Panc1 (cell line): Measurements from ENCODE around the gene FRK. TPM values are rescaled to one million over a fixed set of nuclear protein-coding genes. Genes with fewer than 3 reads are reported as not detected.

Experiments used
- ATAC-seq: fragments of 200-7000 bp; cut with Tn5 transposase; 2 replicates; pipeline ENCODE4 v1.9.1; 2020; ENCODE audit warnings: mild to moderate bottlenecking, moderate library complexity
- BruUV-seq: library from RNA; stranded (reverse); fragments of 400-500 nt; replicated peaks from 2 replicates; lab custom pipeline; 2021; lab: Mats Ljungman, UMichigan
- CTCF ChIA-PET: fragments of 300-600 bp; sonication (Branson Sonifier 250); formaldehyde crosslinking; loops from one replicate; lab custom pipeline; 2022; ENCODE audit warnings: antibody characterized with exemption; lab: Charles Lee
- POLR2A ChIA-PET: fragments of 300-600 bp; sonication (Branson Sonifier 250); formaldehyde crosslinking; loops from one replicate; lab custom pipeline; 2022; ENCODE audit warnings: antibody characterized with exemption; lab: Charles Lee
- DNase-seq: peaks from one replicate; pipeline ENCODE4 v3.0.0-alpha.2; 2010; ENCODE audit warnings: low read depth, low spot score
- H3K27ac ChIP-seq: 2 replicates; pipeline ENCODE4 v1.5.1; 2011; ENCODE audit warnings: mild to moderate bottlenecking, low read length, inconsistent platforms
- H3K27me3 ChIP-seq: fragments of 200-500 bp; sonication (Bioruptor generic); 2 replicates; pipeline ENCODE4 v1.6.0; 2014; ENCODE audit warnings: low read length, inconsistent platforms; ENCODE audit not compliant: control insufficient read depth, insufficient read depth
- H3K36me3 ChIP-seq: fragments of 200-500 bp; sonication (Bioruptor generic); 2 replicates; pipeline ENCODE4 v1.5.1; 2014; ENCODE audit warnings: inconsistent platforms, mild to moderate bottlenecking, low read length, moderate library complexity; ENCODE audit not compliant: control insufficient read depth, insufficient read depth
- H3K4me1 ChIP-seq: 2 replicates; pipeline ENCODE4 v1.5.1; 2011; ENCODE audit warnings: inconsistent platforms, mild to moderate bottlenecking, low read length, moderate library complexity; ENCODE audit not compliant: control insufficient read depth, insufficient read depth
- H3K4me3 ChIP-seq, 2 experiments: 2 replicates each; pipeline ENCODE4 v1.5.1; 2011 to 2012; ENCODE audit warnings: low read depth in 2 of 2, low read length in 2 of 2, mild to moderate bottlenecking in 2 of 2, inconsistent platforms in 1 of 2, moderate library complexity in 1 of 2
- H3K9me3 ChIP-seq: fragments of 200-500 bp; sonication (Bioruptor generic); 2 replicates; pipeline ENCODE4 v1.5.1; 2014; ENCODE audit warnings: low read depth, mild to moderate bottlenecking, inconsistent platforms, low read length, moderate library complexity; ENCODE audit not compliant: control insufficient read depth, insufficient read depth
- CTCF ChIP-seq: fragments of 450-650 bp; IDR thresholded peaks from 2 replicates; pipeline ENCODE4 v1.5.1; 2017; ENCODE audit warnings: mild to moderate bottlenecking
- POLR2AphosphoS5 ChIP-seq: IDR thresholded peaks from 2 replicates; pipeline ENCODE4 v1.6.1; 2012; ENCODE audit warnings: mild to moderate bottlenecking, low read depth, low read length, moderate library complexity
- REST ChIP-seq, 2 experiments: IDR thresholded peaks; 2 replicates each; pipeline ENCODE4 v1.6.1; 2011 to 2012; ENCODE audit warnings: low read depth in 2 of 2, control low read depth in 1 of 2, low read length in 1 of 2, mild to moderate bottlenecking in 1 of 2, moderate library complexity in 1 of 2; ENCODE audit not compliant: insufficient read depth in 1 of 2
- SIN3A ChIP-seq: IDR thresholded peaks from 2 replicates; pipeline ENCODE4 v1.6.1; 2012; ENCODE audit warnings: low read depth, mild to moderate bottlenecking, low read length, moderate library complexity, borderline replicate concordance; ENCODE audit not compliant: insufficient read depth
- TCF7L2 ChIP-seq: IDR thresholded peaks from 2 replicates; pipeline ENCODE4 v1.6.1; 2011; ENCODE audit warnings: mild to moderate bottlenecking, low read depth, low read length, inconsistent platforms
- in situ Hi-C: cut with HindIII; loops from 2 replicates; pipeline ENCODE4 v1.10.0; 2016; ENCODE audit warnings: low sequenced_read_pairs, low pct_unique_long_range_greater_than_20kb
- intact Hi-C: fragments of 100-400 bp; cut with micrococcal nuclease; formaldehyde crosslinking; loops from one replicate; pipeline ENCODE4 v1.10.0; 2022; ENCODE audit not compliant: unreplicated experiment
- total RNA-seq: library from RNA; stranded (reverse); gene quantifications from one replicate; pipeline ENCODE4 v1.2.1, GENCODE V29; 2021; ENCODE audit not compliant: unreplicated experiment

Gene FRK
- total RNA-seq, 1 experiment from 2014 or later, result 2.5 TPM

GRCh38 chr6:116104636-116105035, 43.9 kb upstream of the FRK start:
- no peaks in the 10 kb centered on the region for H3K9me3 ChIP-seq
- H3K4me3 ChIP-seq, result no peak overlapping the region
- no peak overlapping the region for H3K27ac ChIP-seq
- peaks cover 7% of the 10 kb centered on the region; the same call in 1 of the 2 replicates for H3K36me3 ChIP-seq
- in situ Hi-C loops, result no loop called here
- TF ChIP-seq TCF7L2, result no peak
- no peak for TF ChIP-seq POLR2AphosphoS5
- TF ChIP-seq REST (IDR thresholded peaks at IDR 0.05; ENCODE audit: insufficient read depth in 1 of 2, low read depth in 2 of 2, low read length in 1 of 2), result no peak
- TF ChIP-seq SIN3A, result no peak
- TF ChIP-seq CTCF, result no peak
- ATAC-seq (no peak), DNase-seq (no peak)
- peaks cover 18% of the 10 kb centered on the region for H3K4me1 ChIP-seq
- intact Hi-C loops, result no loop called here
- ChIA-PET POLR2A (no interaction called here), CTCF (no interaction called here)
- no TSS peak for BruUV-seq
- no peaks in the 10 kb centered on the region; the same call in 1 of the 2 replicates for H3K27me3 ChIP-seq

- BruUV-seq, result TSS peak; percentile 54
- no peak overlapping the region for H3K27ac ChIP-seq
- H3K9me3 ChIP-seq, result no peaks in the 10 kb centered on the region
- no peak for DNase-seq
- no peaks in the 10 kb centered on the region; the same call in 1 of the 2 replicates for H3K27me3 ChIP-seq
- ATAC-seq, result no peak
- ChIA-PET CTCF (interaction anchor here (0.6 kb wide), 1 partner anchor 554 kb away, joined by 3 read pairs; no protein-coding TSS in a partner anchor), POLR2A (no interaction called here)
- H3K36me3 ChIP-seq, result no peaks in the 10 kb centered on the region; the same call in 1 of the 2 replicates
- H3K4me1 ChIP-seq, result peaks cover 18% of the 10 kb centered on the region
- in situ Hi-C loops, result no loop called here
- no peak overlapping the region for H3K4me3 ChIP-seq
- intact Hi-C loops, result no loop called here
- TF ChIP-seq CTCF, result no peak
- no peak for TF ChIP-seq TCF7L2
- no peak for TF ChIP-seq REST (IDR thresholded peaks at IDR 0.05; ENCODE audit: insufficient read depth in 1 of 2, low read depth in 2 of 2, low read length in 1 of 2)
- TF ChIP-seq POLR2AphosphoS5, result no peak
Measured at GRCh38 chr6:116102873-116103272, 42.2 kb upstream of the FRK start.
